GM20431 (cell line): ENCODE results near the gene MAJIN.

Experiments
- in situ Hi-C: fragments of 300-500 bp; cut with MseI, MboI; formaldehyde crosslinking; loops from one replicate; pipeline ENCODE4 v1.15.0; 2020; ENCODE audit warnings: low sequenced_read_pairs; ENCODE audit not compliant: unreplicated experiment

Gene MAJIN

GRCh38 chr11:64933935-64934681 lies 37.8 kb downstream of the MAJIN start:
- in situ Hi-C loops: no loop called here

GRCh38 chr11:64933213-64933934 lies 38.5 kb downstream of the MAJIN start:
- in situ Hi-C loops: no loop called here

GRCh38 chr11:64932324-64932723 lies 39.6 kb downstream of the MAJIN start:
- in situ Hi-C loops: no loop called here

- in situ Hi-C loops: no loop called here
These were observed 40.6 kb downstream of the MAJIN start for GRCh38 chr11:64931290-64931689.

- in situ Hi-C loops: no loop called here
These were observed 41.6 kb downstream of the MAJIN start for GRCh38 chr11:64930340-64930739.

- in situ Hi-C loops: no loop called here
These were observed 42.3 kb downstream of the MAJIN start for GRCh38 chr11:64929625-64930024.

- in situ Hi-C loops: no loop called here
These were observed 43.0 kb downstream of the MAJIN start for GRCh38 chr11:64928957-64929356.

- in situ Hi-C loops: no loop called here
These were observed 45.2 kb downstream of the MAJIN start for GRCh38 chr11:64926689-64927088.

GRCh38 chr11:64925536-64926436 lies 46.1 kb downstream of the MAJIN start:
- in situ Hi-C loops: no loop called here

- in situ Hi-C loops: no loop called here
These were observed 47.0 kb downstream of the MAJIN start for GRCh38 chr11:64924910-64925284.

GRCh38 chr11:64923944-64924909 lies 47.7 kb downstream of the MAJIN start, which contains the start of gene PPP2R5B:
TSS of gene PPP2R5B (plus strand) at chr11:64924689. CDS start at chr11:64925735, 1,046 bp downstream.
- in situ Hi-C loops: no loop called here

GRCh38 chr11:64923151-64923661 lies 48.7 kb downstream of the MAJIN start:
- in situ Hi-C loops: no loop called here

GRCh38 chr11:64921384-64921783 lies 50.5 kb downstream of the MAJIN start:
- in situ Hi-C loops: no loop called here

GRCh38 chr11:64920124-64920523 lies 51.8 kb downstream of the MAJIN start:
- in situ Hi-C loops: no loop called here

- in situ Hi-C loops: no loop called here
These were observed 52.3 kb downstream of the MAJIN start for GRCh38 chr11:64919627-64920026.

- in situ Hi-C loops: no loop called here
These were observed 53.9 kb downstream of the MAJIN start for GRCh38 chr11:64918017-64918416.

GRCh38 chr11:64917663-64917995 lies 54.3 kb downstream of the MAJIN start:
- in situ Hi-C loops: no loop called here

GRCh38 chr11:64916775-64917662 lies 54.9 kb downstream of the MAJIN start, which contains the start of gene ATG2A:
TSS of gene ATG2A (minus strand) at chr11:64917209. CDS start at chr11:64917135, 74 bp downstream.
- in situ Hi-C loops: no loop called here
